Measurements from ENCODE around the gene KRTAP6-2.

Gene KRTAP6-2

GRCh38 chr21:30613836-30614235 lies 15.1 kb upstream of the KRTAP6-2 start, which contains the start of gene KRTAP6-1:
KRTAP6-1 (minus strand) TSS chr21:30613930; CDS start chr21:30613904, 26 bp downstream.
- no peak for DNase-seq (ENCODE audit: low read depth in 2 of 2)
- no peak for TF ChIP-seq CTCF (IDR thresholded peaks at IDR 0.05; ENCODE audit: low read depth, low read length)

GRCh38 chr21:30612132-30612531 lies 13.4 kb upstream of the KRTAP6-2 start:
- no peak for DNase-seq (ENCODE audit: low read depth in 2 of 2)
- H3K4me3 ChIP-seq (replicated peaks in 1 of 2; ENCODE audit: low read depth in 2 of 2, low read length in 2 of 2) = no peak overlapping the region
- TF ChIP-seq CTCF (IDR thresholded peaks at IDR 0.05; ENCODE audit: low read depth, low read length) = no peak

More at GRCh38 chr21:30613836-30614235, 15.1 kb upstream of the KRTAP6-2 start, which contains the start of gene KRTAP6-1:
- H3K4me3 ChIP-seq (replicated peaks in 1 of 2; ENCODE audit: low read depth in 2 of 2, low read length in 2 of 2) = no peak within 1 kb of the TSS

GRCh38 chr21:30605968-30606367 lies 7.3 kb upstream of the KRTAP6-2 start:
- DNase-seq (ENCODE audit: low read depth in 2 of 2) = no peak
- no peak for TF ChIP-seq CTCF (IDR thresholded peaks at IDR 0.05; ENCODE audit: low read depth, low read length)
- no peak overlapping the region for H3K4me3 ChIP-seq (replicated peaks in 1 of 2; ENCODE audit: low read depth in 2 of 2, low read length in 2 of 2)

- TF ChIP-seq CTCF (IDR thresholded peaks at IDR 0.05; ENCODE audit: low read depth, low read length) = no peak
- DNase-seq (ENCODE audit: low read depth in 2 of 2) = no peak
Measured at GRCh38 chr21:30600787-30601186, 2.1 kb upstream of the KRTAP6-2 start, which contains the start of gene KRTAP22-1. KRTAP22-1 (plus strand) TSS chr21:30601087.

GRCh38 chr21:30592140-30592539 lies 6.6 kb downstream of the KRTAP6-2 start, which contains the start of gene KRTAP6-3:
KRTAP6-3 (plus strand) TSS chr21:30592440; CDS start chr21:30592446, 6 bp downstream.
- TF ChIP-seq CTCF (IDR thresholded peaks at IDR 0.05; ENCODE audit: low read depth, low read length) = no peak
- no peak within 1 kb of the TSS for H3K4me3 ChIP-seq (replicated peaks in 1 of 2; ENCODE audit: low read depth in 2 of 2, low read length in 2 of 2)
- no peak for DNase-seq (ENCODE audit: low read depth in 2 of 2)

More at GRCh38 chr21:30600787-30601186, 2.1 kb upstream of the KRTAP6-2 start, which contains the start of gene KRTAP22-1:
- H3K4me3 ChIP-seq (replicated peaks in 1 of 2; ENCODE audit: low read depth in 2 of 2, low read length in 2 of 2) = no peak within 1 kb of the TSS

- no peak for DNase-seq (ENCODE audit: low read depth in 2 of 2)
- H3K4me3 ChIP-seq (replicated peaks in 1 of 2; ENCODE audit: low read depth in 2 of 2, low read length in 2 of 2) = no peak within 1 kb of the TSS
- no peak for TF ChIP-seq CTCF (IDR thresholded peaks at IDR 0.05; ENCODE audit: low read depth, low read length)
Measured at GRCh38 chr21:30590297-30590696, 8.4 kb downstream of the KRTAP6-2 start, which contains the start of gene KRTAP22-2. KRTAP22-2 (minus strand) TSS chr21:30590397.

GRCh38 chr21:30582870-30583269 lies 15.8 kb downstream of the KRTAP6-2 start:
- TF ChIP-seq CTCF (IDR thresholded peaks at IDR 0.05; ENCODE audit: low read depth, low read length) = no peak
- H3K4me3 ChIP-seq (replicated peaks in 1 of 2; ENCODE audit: low read depth in 2 of 2, low read length in 2 of 2) = no peak overlapping the region
- DNase-seq (ENCODE audit: low read depth in 2 of 2) = no peak

Measured in cardiac fibroblast (primary cell).